Mesodermal cell (in vitro differentiated cells): ENCODE measurements around the gene CPAMD8.
A peak's percentile ranks its signal among the peaks of the same experiment; 100 is the strongest.

Source experiments
- H3K27ac ChIP-seq: 2 replicates; pipeline ENCODE4 v1.7.0; 2013; ENCODE audit warnings: mild to moderate bottlenecking, low read depth, low read length, moderate library complexity; ENCODE audit not compliant: severe bottlenecking
- H3K36me3 ChIP-seq: 2 replicates; pipeline ENCODE4 v1.7.1; 2013; ENCODE audit warnings: mild to moderate bottlenecking, low read length, moderate library complexity; ENCODE audit not compliant: control insufficient read depth, insufficient read depth
- H3K4me1 ChIP-seq: one replicate; pipeline ENCODE4 v1.7.1; 2013; ENCODE audit warnings: mild to moderate bottlenecking, low read length; ENCODE audit not compliant: insufficient read depth, control insufficient read depth, poor library complexity, severe bottlenecking
- H3K4me3 ChIP-seq: 2 replicates; pipeline ENCODE4 v1.7.0; 2013; ENCODE audit warnings: low read length, control low read depth, mild to moderate bottlenecking; ENCODE audit not compliant: insufficient read depth, poor library complexity, severe bottlenecking; ENCODE audit errors: extremely low read depth
- H3K9me3 ChIP-seq: 2 replicates; pipeline ENCODE4 v1.7.1; 2013; ENCODE audit warnings: mild to moderate bottlenecking, low read length, moderate library complexity; ENCODE audit not compliant: control insufficient read depth
- WGBS, 2 experiments: methylation state at CpG; one replicate each; pipeline ENCODE4 v1.1.5; 2013; ENCODE audit warnings: missing lambda C conversion rate in 2 of 2; ENCODE audit not compliant: insufficient coverage in 2 of 2; 5-methylcytosine and 5-hydroxymethylcytosine counted together

Gene CPAMD8

GRCh38 chr19:16873594-16873993 is 153.0 kb downstream of the CPAMD8 start:
- H3K9me3 ChIP-seq: peaks cover 8% of the 10 kb centered on the region
- no peaks in the 10 kb centered on the region for H3K4me1 ChIP-seq
- peak overlapping the region; percentile 87 for H3K27ac ChIP-seq
- peaks cover 82% of the 10 kb centered on the region for H3K36me3 ChIP-seq
- WGBS, 2 experiments: 96 to 97% methylated on average over 3 of the region's 3 CpGs
- H3K4me3 ChIP-seq: no peak overlapping the region

- Histone ChIP-seq H3K4me3 (no peak overlapping the region), H3K9me3 (peaks cover 8% of the 10 kb centered on the region), H3K4me1 (no peaks in the 10 kb centered on the region), H3K36me3 (peaks cover 82% of the 10 kb centered on the region), H3K27ac (no peak overlapping the region)
- 97% methylated on average over 21 of the region's 21 CpGs for WGBS, 2 experiments
These were observed 153.9 kb downstream of the CPAMD8 start for GRCh38 chr19:16872728-16873127.

GRCh38 chr19:16871871-16872270 is 154.7 kb downstream of the CPAMD8 start:
- Histone ChIP-seq H3K27ac (no peak overlapping the region), H3K36me3 (peaks cover 81% of the 10 kb centered on the region), H3K4me1 (no peaks in the 10 kb centered on the region), H3K4me3 (no peak overlapping the region), H3K9me3 (peaks cover 8% of the 10 kb centered on the region)
- WGBS, 2 experiments: 87 to 96% methylated on average over 5 to 6 of the region's 7 CpGs

GRCh38 chr19:16869331-16869972 is 157.2 kb downstream of the CPAMD8 start:
- Histone ChIP-seq H3K36me3 (peaks cover 92% of the 10 kb centered on the region), H3K9me3 (peaks cover 3% of the 10 kb centered on the region), H3K4me3 (no peak overlapping the region), H3K27ac (no peak overlapping the region), H3K4me1 (no peaks in the 10 kb centered on the region)
- WGBS, 2 experiments: 96 to 99% methylated on average over 25 to 28 of the region's 30 CpGs

- Histone ChIP-seq H3K9me3 (no peaks in the 10 kb centered on the region), H3K36me3 (peaks cover 96% of the 10 kb centered on the region), H3K4me3 (no peak overlapping the region), H3K4me1 (no peaks in the 10 kb centered on the region), H3K27ac (no peak overlapping the region)
- whole genome bisulfite sequencing, 2 experiments: 95 to 96% methylated on average over 17 to 20 of the region's 20 CpGs
These were observed 158.0 kb downstream of the CPAMD8 start for GRCh38 chr19:16868423-16869130.

- H3K4me3 ChIP-seq: no peak overlapping the region
- H3K27ac ChIP-seq: no peak overlapping the region
- 90 to 96% methylated on average over 9 to 10 of the region's 10 CpGs for WGBS, 2 experiments
- H3K36me3 ChIP-seq: peaks cover 96% of the 10 kb centered on the region
- H3K4me1 ChIP-seq: no peaks in the 10 kb centered on the region
- H3K9me3 ChIP-seq: no peaks in the 10 kb centered on the region
These were observed 159.4 kb downstream of the CPAMD8 start for GRCh38 chr19:16867211-16867610.

GRCh38 chr19:16862826-16863415 is 163.7 kb downstream of the CPAMD8 start:
- Histone ChIP-seq H3K9me3 (no peaks in the 10 kb centered on the region), H3K27ac (no peak overlapping the region), H3K4me3 (no peak overlapping the region), H3K36me3 (peaks cover 78% of the 10 kb centered on the region), H3K4me1 (no peaks in the 10 kb centered on the region)
- 93 to 100% methylated on average over 6 to 8 of the region's 10 CpGs for WGBS, 2 experiments

- Histone ChIP-seq H3K36me3 (peaks cover 78% of the 10 kb centered on the region), H3K27ac (no peak overlapping the region), H3K4me1 (no peaks in the 10 kb centered on the region), H3K4me3 (no peak overlapping the region), H3K9me3 (no peaks in the 10 kb centered on the region)
- WGBS, 2 experiments: 87 to 96% methylated on average over 5 of the region's 5 CpGs
These were observed 164.8 kb downstream of the CPAMD8 start for GRCh38 chr19:16861834-16862233.

- H3K4me3 ChIP-seq: no peak overlapping the region
- WGBS, 2 experiments: 100% methylated on average over 2 of the region's 3 CpGs
- H3K27ac ChIP-seq: no peak overlapping the region
- H3K9me3 ChIP-seq: no peaks in the 10 kb centered on the region
- no peaks in the 10 kb centered on the region for H3K4me1 ChIP-seq
- H3K36me3 ChIP-seq: peaks cover 76% of the 10 kb centered on the region
These were observed 165.6 kb downstream of the CPAMD8 start for GRCh38 chr19:16861011-16861410.

GRCh38 chr19:16860118-16860517 is 166.5 kb downstream of the CPAMD8 start:
- Histone ChIP-seq H3K4me3 (no peak overlapping the region), H3K4me1 (no peaks in the 10 kb centered on the region), H3K36me3 (peaks cover 76% of the 10 kb centered on the region), H3K9me3 (no peaks in the 10 kb centered on the region), H3K27ac (no peak overlapping the region)
- WGBS, 2 experiments: 92 to 95% methylated on average over 17 to 20 of the region's 20 CpGs

- H3K4me1 ChIP-seq: no peaks in the 10 kb centered on the region
- 100% methylated on average over 6 to 7 of the region's 7 CpGs for WGBS, 2 experiments
- H3K36me3 ChIP-seq: peaks cover 77% of the 10 kb centered on the region
- H3K27ac ChIP-seq: no peak overlapping the region
- no peak overlapping the region for H3K4me3 ChIP-seq
- H3K9me3 ChIP-seq: no peaks in the 10 kb centered on the region
These were observed 167.0 kb downstream of the CPAMD8 start for GRCh38 chr19:16859626-16860025.
